Mesenchymal stem cell (in vitro differentiated cells and primary cell): ENCODE measurements around the gene PI4K2B.
A peak's percentile ranks its signal among the peaks of the same experiment; 100 is the strongest.

Experiments used
- DNase-seq: peaks from one replicate; pipeline ENCODE4 v3.0.0-alpha.2; 2013
- H2AFZ ChIP-seq: one replicate; pipeline ENCODE4 v1.6.1; 2013; ENCODE audit warnings: low read depth, mild to moderate bottlenecking, control low read depth, inconsistent platforms, low read length, moderate library complexity
- H2AK5ac ChIP-seq: 2 replicates; pipeline ENCODE4 v1.6.1; 2013; ENCODE audit warnings: low read length, moderate library complexity, mild to moderate bottlenecking, inconsistent platforms; ENCODE audit not compliant: severe bottlenecking
- H2BK120ac ChIP-seq: one replicate; pipeline ENCODE4 v1.6.1; 2013; ENCODE audit warnings: low read depth, mild to moderate bottlenecking, inconsistent platforms, low read length, moderate library complexity
- H2BK12ac ChIP-seq, 2 experiments: one replicate each; pipeline ENCODE4 v1.6.1; 2013; ENCODE audit warnings: inconsistent platforms in 2 of 2, low read length in 2 of 2, mild to moderate bottlenecking in 2 of 2, moderate library complexity in 2 of 2, control low read depth in 1 of 2
- H2BK15ac ChIP-seq: one replicate; pipeline ENCODE4 v1.6.1; 2013; ENCODE audit warnings: mild to moderate bottlenecking, low read depth, inconsistent platforms; ENCODE audit not compliant: poor library complexity, severe bottlenecking
- H2BK5ac ChIP-seq: 2 replicates; pipeline ENCODE4 v1.6.1; 2013; ENCODE audit warnings: low read depth, mild to moderate bottlenecking, low read length, control low read depth, inconsistent platforms; ENCODE audit not compliant: poor library complexity, severe bottlenecking
- H3K14ac ChIP-seq, 2 experiments: one replicate each; pipeline ENCODE4 v1.6.1; 2013; ENCODE audit warnings: inconsistent platforms in 2 of 2, low read length in 2 of 2, control low read depth in 1 of 2, mild to moderate bottlenecking in 1 of 2, moderate library complexity in 1 of 2
- H3K18ac ChIP-seq, 2 experiments: one replicate each; pipeline ENCODE4 v1.6.1; 2013; ENCODE audit warnings: inconsistent platforms in 2 of 2, low read length in 2 of 2, control low read depth in 1 of 2, low read depth in 1 of 2, mild to moderate bottlenecking in 1 of 2
- H3K23ac ChIP-seq, 2 experiments: one replicate each; pipeline ENCODE4 v1.6.1; 2013; ENCODE audit warnings: inconsistent platforms in 2 of 2, low read length in 2 of 2, mild to moderate bottlenecking in 2 of 2, moderate library complexity in 2 of 2, control low read depth in 1 of 2
- H3K27ac ChIP-seq: 2 replicates; pipeline ENCODE4 v1.5.1; 2013; ENCODE audit warnings: mild to moderate bottlenecking, moderate library complexity, low read length, control low read depth, inconsistent platforms; ENCODE audit not compliant: poor library complexity, severe bottlenecking
- H3K27me3 ChIP-seq, 2 experiments: 2 replicates each; pipeline versions ENCODE4 v1.6.1 to v1.7.0; 2013; ENCODE audit warnings: low read length in 2 of 2, mild to moderate bottlenecking in 2 of 2, moderate library complexity in 2 of 2, control low read depth in 1 of 2, inconsistent platforms in 1 of 2; ENCODE audit not compliant: control insufficient read depth in 1 of 2, insufficient read depth in 1 of 2
- H3K36me3 ChIP-seq, 2 experiments: 2 replicates each; pipeline versions ENCODE4 v1.6.1 to v1.7.0; 2013; ENCODE audit warnings: low read length in 2 of 2, control low read depth in 1 of 2, inconsistent platforms in 1 of 2, low read depth in 1 of 2, mild to moderate bottlenecking in 1 of 2; ENCODE audit not compliant: insufficient read depth in 2 of 2, control insufficient read depth in 1 of 2
- H3K4ac ChIP-seq, 2 experiments: one replicate each; pipeline ENCODE4 v1.6.1; 2013; ENCODE audit warnings: inconsistent platforms in 2 of 2, low read length in 2 of 2, mild to moderate bottlenecking in 2 of 2, moderate library complexity in 2 of 2, control low read depth in 1 of 2, low read depth in 1 of 2
- H3K4me1 ChIP-seq: 2 replicates; pipeline ENCODE4 v1.6.1; 2013; ENCODE audit warnings: low read depth, low read length, control low read depth; ENCODE audit not compliant: control insufficient read depth, insufficient read depth
- H3K4me2 ChIP-seq: 2 replicates; pipeline ENCODE4 v1.6.1; 2013; ENCODE audit warnings: low read length, mild to moderate bottlenecking, inconsistent platforms; ENCODE audit not compliant: poor library complexity, severe bottlenecking
- H3K4me3 ChIP-seq, 2 experiments: 2 replicates each; pipeline versions ENCODE4 v1.5.1 to v1.7.0; 2013; ENCODE audit warnings: low read length in 2 of 2, mild to moderate bottlenecking in 2 of 2, control low read depth in 1 of 2, low read depth in 1 of 2; ENCODE audit not compliant: insufficient read depth in 1 of 2
- H3K79me1 ChIP-seq: replicated peaks from 2 replicates; pipeline ENCODE4 v1.6.1; 2013; ENCODE audit warnings: mild to moderate bottlenecking, control low read depth, low read length, inconsistent platforms; ENCODE audit not compliant: poor library complexity, severe bottlenecking
- H3K9ac ChIP-seq: 2 replicates; pipeline ENCODE4 v1.7.0; 2013; ENCODE audit warnings: mild to moderate bottlenecking, low read length, moderate library complexity
- H3K9me3 ChIP-seq: 2 replicates; pipeline ENCODE4 v1.7.0; 2013; ENCODE audit warnings: mild to moderate bottlenecking, low read length; ENCODE audit not compliant: control insufficient read depth
- H4K8ac ChIP-seq: one replicate; pipeline ENCODE4 v1.6.1; 2013; ENCODE audit warnings: inconsistent platforms, mild to moderate bottlenecking, low read length, moderate library complexity
- H4K91ac ChIP-seq: one replicate; pipeline ENCODE4 v1.6.1; 2013; ENCODE audit warnings: mild to moderate bottlenecking, low read length, inconsistent platforms
- WGBS: methylation state at CpG from one replicate; pipeline ENCODE4 v1.1.7; 2013; ENCODE audit warnings: mixed read lengths; 5-methylcytosine and 5-hydroxymethylcytosine counted together

PI4K2B gene

GRCh38 chr4:25312496-25313200 is 78.8 kb downstream of the PI4K2B start, which contains the start of gene ZCCHC4:
Gene ZCCHC4, plus strand, starts transcription at chr4:25312774. Its CDS starts 36 bp downstream, at chr4:25312810.
- Histone ChIP-seq H4K8ac (peak within 1 kb of the TSS; percentile 40), H3K23ac (no peak within 1 kb of the TSS), H3K4me3 (peak within 1 kb of the TSS; percentile 76 to 89), H3K4ac (peak within 1 kb of the TSS in 1 of 2 experiments; percentile 72), H3K27me3 (no peaks in the 10 kb centered on the region), H3K9me3 (no peaks in the 10 kb centered on the region), H3K18ac (peak within 1 kb of the TSS; percentile 6 to 90), H2BK15ac (no peak within 1 kb of the TSS), H4K91ac (no peak within 1 kb of the TSS), H3K79me1 (peaks cover 18% of the 10 kb centered on the region), H3K14ac (peak within 1 kb of the TSS in 1 of 2 experiments; percentile 87), H2AK5ac (no peak within 1 kb of the TSS), H3K36me3 (peaks cover 3 to 17% of the 10 kb centered on the region in 2 experiments), H3K27ac (peak within 1 kb of the TSS; percentile 63), H3K9ac (peak within 1 kb of the TSS; percentile 94), H3K4me1 (peaks cover 8% of the 10 kb centered on the region), H2BK5ac (no peak within 1 kb of the TSS), H2BK12ac (no peak within 1 kb of the TSS), H2BK120ac (no peak within 1 kb of the TSS), H2AFZ (peak within 1 kb of the TSS; percentile 87), H3K4me2 (peak within 1 kb of the TSS; percentile 87)
- peak; percentile 91 for DNase-seq
- WGBS, result 2% methylated on average over 35 of the region's 40 CpGs

- WGBS, result 58% methylated on average over 18 of the region's 23 CpGs
Observed at GRCh38 chr4:25313201-25313895, 79.5 kb downstream of the PI4K2B start.

GRCh38 chr4:25320336-25320735 is 86.5 kb downstream of the PI4K2B start:
- no peak overlapping the region for H2AFZ ChIP-seq
- no peak overlapping the region for H3K18ac ChIP-seq
- H2BK5ac ChIP-seq, result no peak overlapping the region
- H2AK5ac ChIP-seq, result no peak overlapping the region
- peak overlapping the region in 1 of 2 experiments; percentile 44 for H3K4me3 ChIP-seq
- H3K27ac ChIP-seq, result peak overlapping the region; percentile 68
- H4K91ac ChIP-seq, result no peak overlapping the region
- no peak overlapping the region for H3K23ac ChIP-seq
- no peak overlapping the region for H3K14ac ChIP-seq
- no peak overlapping the region for H2BK12ac ChIP-seq
- no peak overlapping the region for H4K8ac ChIP-seq
- WGBS, result 17% methylated on average over 1 of the region's 2 CpGs
- no peaks in the 10 kb centered on the region for H3K4me1 ChIP-seq
- H3K9ac ChIP-seq, result peak overlapping the region; percentile 87
- H2BK120ac ChIP-seq, result no peak overlapping the region
- DNase-seq, result peak; percentile 35
- H3K79me1 ChIP-seq, result peaks cover 16% of the 10 kb centered on the region
- no peaks in the 10 kb centered on the region for H3K9me3 ChIP-seq
- no peak overlapping the region for H2BK15ac ChIP-seq
- peaks cover 6 to 31% of the 10 kb centered on the region in 2 experiments for H3K36me3 ChIP-seq
- H3K4ac ChIP-seq, result no peak overlapping the region
- no peaks in the 10 kb centered on the region for H3K27me3 ChIP-seq
- no peak overlapping the region for H3K4me2 ChIP-seq

More at GRCh38 chr4:25313201-25313895, 79.5 kb downstream of the PI4K2B start:
- H2BK5ac ChIP-seq, result no peak overlapping the region
- H3K27me3 ChIP-seq, result no peaks in the 10 kb centered on the region
- no peak overlapping the region for H3K23ac ChIP-seq
- peaks cover 18% of the 10 kb centered on the region for H3K79me1 ChIP-seq
- H2BK12ac ChIP-seq, result no peak overlapping the region
- H2AK5ac ChIP-seq, result no peak overlapping the region
- no peak overlapping the region for H3K18ac ChIP-seq
- H4K8ac ChIP-seq, result peak overlapping the region; percentile 16
- no peak overlapping the region for H2BK120ac ChIP-seq
- H3K4me3 ChIP-seq, result peak overlapping the region in 1 of 2 experiments; percentile 89
- peak overlapping the region in 1 of 2 experiments; percentile 72 for H3K4ac ChIP-seq
- no peak overlapping the region for H3K14ac ChIP-seq
- H3K9ac ChIP-seq, result peak overlapping the region; percentile 94
- H3K9me3 ChIP-seq, result no peaks in the 10 kb centered on the region
- H3K4me1 ChIP-seq, result peaks cover 8% of the 10 kb centered on the region
- H2AFZ ChIP-seq, result peak overlapping the region; percentile 87
- H4K91ac ChIP-seq, result no peak overlapping the region
- peaks cover 3 to 21% of the 10 kb centered on the region in 2 experiments for H3K36me3 ChIP-seq
- H3K4me2 ChIP-seq, result peak overlapping the region; percentile 87
- DNase-seq, result no peak
- H3K27ac ChIP-seq, result peak overlapping the region; percentile 63
- no peak overlapping the region for H2BK15ac ChIP-seq

- Histone ChIP-seq H2AK5ac (no peak overlapping the region), H4K8ac (no peak overlapping the region), H3K79me1 (peaks cover 13% of the 10 kb centered on the region), H2AFZ (no peak overlapping the region), H3K36me3 (peaks cover 3 to 27% of the 10 kb centered on the region in 2 experiments), H3K27ac (peak overlapping the region; percentile 77), H3K9ac (peak overlapping the region; percentile 87), H3K4me3 (peak overlapping the region in 1 of 2 experiments; percentile 44), H3K14ac (no peak overlapping the region), H2BK120ac (no peak overlapping the region), H2BK12ac (no peak overlapping the region), H4K91ac (no peak overlapping the region), H3K18ac (no peak overlapping the region), H3K4ac (no peak overlapping the region), H3K9me3 (no peaks in the 10 kb centered on the region), H3K4me2 (no peak overlapping the region), H3K4me1 (no peaks in the 10 kb centered on the region), H2BK5ac (no peak overlapping the region), H3K27me3 (no peaks in the 10 kb centered on the region), H2BK15ac (no peak overlapping the region), H3K23ac (no peak overlapping the region)
- WGBS, result no CpG with 5 or more reads among the region's 1 CpG
- peak; percentile 78 for DNase-seq
Observed at GRCh38 chr4:25320773-25321172, 86.9 kb downstream of the PI4K2B start.
